Left ventricle myocardium inferior (tissue), 1 donor: Measurements from ENCODE around the gene ACTL8. TPM values are rescaled to one million over a fixed set of nuclear protein-coding genes. Genes with fewer than 3 reads are reported as not detected.

Experiments used
- DNase-seq: peaks from one replicate; pipeline ENCODE4 v3.0.0-alpha.2; 2020
- H3K27ac ChIP-seq: fragments of 200-600 bp; replicated peaks from 2 replicates; pipeline ENCODE4 v1.8.0; 2021
- H3K27me3 ChIP-seq: fragments of 200-600 bp; 2 replicates; pipeline ENCODE4 v1.8.0; 2021; ENCODE audit warnings: low read depth
- H3K36me3 ChIP-seq: fragments of 200-600 bp; 2 replicates; pipeline ENCODE4 v1.8.0; 2021
- H3K4me1 ChIP-seq: fragments of 200-600 bp; 2 replicates; pipeline ENCODE4 v1.8.0; 2021
- H3K4me3 ChIP-seq: fragments of 200-600 bp; 2 replicates; pipeline ENCODE4 v1.8.0; 2021; ENCODE audit warnings: mild to moderate bottlenecking, moderate library complexity
- H3K9me3 ChIP-seq: fragments of 200-600 bp; replicated peaks from 2 replicates; pipeline ENCODE4 v1.8.0; 2021
- CTCF ChIP-seq: fragments of 200-600 bp; IDR thresholded peaks from 2 replicates; pipeline ENCODE4 v1.8.0; 2021; ENCODE audit warnings: antibody characterized with exemption, mild to moderate bottlenecking, borderline replicate concordance
- intact Hi-C: fragments of 100-400 bp; cut with micrococcal nuclease; formaldehyde crosslinking; loops from one replicate; pipeline ENCODE4 v1.11.0; 2022
- total RNA-seq: library from RNA; stranded (reverse); fragmentation: NEBNext Ultra II Directional; extraction: Animal tissue kit (Norgen Biotek cat#: 25700); gene quantifications from one replicate; pipeline ENCODE4 v1.2.1, GENCODE V29; 2021
- donor health status: DM: no; HTN: yes; CAD: no; lungs with severe emphysema.

Gene ACTL8
- total RNA-seq, 1 donor from 2014 or later, result not detected

DNA sequence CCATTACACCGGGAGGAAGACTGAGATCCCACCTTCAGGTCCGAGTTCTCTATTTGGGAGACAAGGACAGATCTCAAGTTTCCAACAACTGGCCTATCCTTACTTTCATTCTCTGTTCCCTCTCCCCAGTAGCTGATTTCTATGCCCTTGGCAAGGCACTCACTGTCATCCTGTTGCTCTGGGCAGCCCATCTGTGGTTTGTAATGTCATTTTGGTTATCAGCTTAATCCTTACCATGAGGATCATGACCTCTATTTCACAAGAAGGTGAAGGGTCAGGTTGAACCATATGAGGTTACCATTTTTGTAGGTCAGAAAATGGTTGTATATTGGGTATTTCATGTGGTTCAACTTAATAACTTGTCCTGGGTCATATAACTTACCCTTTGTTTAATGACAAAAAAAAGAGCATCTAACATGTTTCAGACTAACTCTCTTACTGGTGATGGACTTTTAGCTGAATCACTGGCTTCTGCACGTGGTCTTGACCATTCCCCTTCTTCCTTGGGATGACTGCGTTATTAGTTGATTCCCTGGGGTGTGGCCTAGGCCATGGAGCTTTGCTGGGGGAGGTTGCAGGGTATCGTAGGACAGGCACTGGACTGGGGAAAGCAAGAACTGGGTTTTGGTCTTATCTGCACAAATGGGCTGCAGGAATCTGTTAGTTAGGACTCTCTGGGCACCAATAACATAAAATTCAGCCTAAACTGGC lies 120.2 kb downstream of the ACTL8 start:
- intact Hi-C loops, result no loop called here
- Histone ChIP-seq H3K27me3 (peaks cover 7% of the 10 kb centered on the region), H3K9me3 (no peaks in the 10 kb centered on the region), H3K4me1 (peaks cover 37% of the 10 kb centered on the region), H3K27ac (peak overlapping the region; percentile 74), H3K36me3 (no peaks in the 10 kb centered on the region), H3K4me3 (no peak overlapping the region)
- no peak for TF ChIP-seq CTCF
- no peak for DNase-seq

GRCh38 chr1:17875882-17876280 lies 120.7 kb downstream of the ACTL8 start:
- H3K9me3 ChIP-seq, result no peaks in the 10 kb centered on the region
- peak overlapping the region; percentile 74 for H3K27ac ChIP-seq
- intact Hi-C loops, result no loop called here
- no peak overlapping the region for H3K4me3 ChIP-seq
- DNase-seq, result peak; percentile 42
- no peak for TF ChIP-seq CTCF
- H3K4me1 ChIP-seq, result peaks cover 37% of the 10 kb centered on the region
- no peaks in the 10 kb centered on the region for H3K36me3 ChIP-seq
- H3K27me3 ChIP-seq, result peaks cover 7% of the 10 kb centered on the region

Other genes starting within 250 kb of the ACTL8 start
- gene ARHGEF10L, start 215.6 kb upstream of the ACTL8 start, total RNA-seq, result 59.1 TPM